Natural killer cell (primary cell): Measurements from ENCODE around the gene SEMA7A. TPM values are rescaled to one million over a fixed set of nuclear protein-coding genes. Genes with fewer than 3 reads are reported as not detected.
"Not testable (repeated sequence)": the region's sequence is repeated elsewhere in the genome, so short reads cannot be mapped to it uniquely, and the experiment has no call there.

Source experiments
- ATAC-seq, 3 donors: fragments of 150-1000 bp in 2 of 3; fragments of 200-7000 bp in 1 of 3; cut with Tn5 transposase; 1 replicate in 1 of 3; 2 replicates in 2 of 3; pipeline ENCODE4 v1.10.0; 2021; ENCODE audit warnings: mild to moderate bottlenecking in 2 of 3, moderate library complexity in 2 of 3
- DNase-seq, 2 donors: peaks; one replicate each; pipeline versions ENCODE4 v3.0.0 to v3.0.0-alpha.2; 2013 to 2021; ENCODE audit warnings: mixed read lengths in 1 of 2
- H3K27ac ChIP-seq: one replicate; pipeline ENCODE4 v1.5.1; 2013; ENCODE audit warnings: mild to moderate bottlenecking, low read length
- H3K27me3 ChIP-seq: one replicate; pipeline ENCODE4 v1.6.1; 2013; ENCODE audit warnings: low read length; ENCODE audit not compliant: control insufficient read depth, insufficient read depth
- H3K36me3 ChIP-seq: one replicate; pipeline ENCODE4 v1.6.1; 2013; ENCODE audit warnings: low read length; ENCODE audit not compliant: control insufficient read depth, insufficient read depth
- H3K4me1 ChIP-seq: one replicate; pipeline ENCODE4 v1.6.1; 2013; ENCODE audit warnings: low read length; ENCODE audit not compliant: control insufficient read depth, insufficient read depth
- H3K4me3 ChIP-seq: one replicate; pipeline ENCODE4 v1.5.1; 2013; ENCODE audit warnings: low read length
- H3K9me3 ChIP-seq: one replicate; pipeline ENCODE4 v1.6.1; 2013; ENCODE audit warnings: low read length; ENCODE audit not compliant: control insufficient read depth, insufficient read depth
- H3K27ac Mint-ChIP-seq, 2 donors: one replicate each; pipeline ENCODE4 v1.8.0; 2022; ENCODE audit warnings: mild to moderate bottlenecking in 2 of 2, mixed read lengths in 2 of 2, moderate library complexity in 1 of 2
- H3K27me3 Mint-ChIP-seq, 2 donors: one replicate each; pipeline ENCODE4 v1.8.0; 2022; ENCODE audit warnings: low read depth in 2 of 2, mixed read lengths in 2 of 2
- H3K36me3 Mint-ChIP-seq: one replicate; pipeline ENCODE4 v1.8.0; 2022; ENCODE audit warnings: mixed read lengths
- H3K4me1 Mint-ChIP-seq, 2 donors: one replicate each; pipeline ENCODE4 v1.8.0; 2022; ENCODE audit warnings: mixed read lengths in 2 of 2
- H3K4me3 Mint-ChIP-seq: one replicate; pipeline ENCODE4 v1.8.0; 2022; ENCODE audit warnings: mild to moderate bottlenecking, moderate library complexity, mixed read lengths
- H3K9me3 Mint-ChIP-seq, 2 donors: one replicate each; pipeline ENCODE4 v1.8.0; 2022; ENCODE audit warnings: mixed read lengths in 2 of 2
- WGBS: methylation state at CpG from one replicate; pipeline ENCODE4 v1.1.7; 2013; ENCODE audit warnings: missing lambda C conversion rate; ENCODE audit not compliant: insufficient coverage; 5-methylcytosine and 5-hydroxymethylcytosine counted together
- intact Hi-C: fragments of 100-400 bp; cut with micrococcal nuclease; formaldehyde crosslinking; loops from one replicate; pipeline ENCODE4 v1.14.2; 2022
- total RNA-seq, 4 donors: library from RNA; stranded (reverse); fragments of 120-200 nt in 1 of 4; gene quantifications; one replicate each; pipeline versions ENCODE4 v1.2.3 to v1.2.4, GENCODE V29; 2013 to 2022
- TF ChIP-seq, protein P1 (sequence below): fragments of 200-600 bp; IDR thresholded peaks from one replicate; pipeline ENCODE4 v1.8.0; 2022; ENCODE audit warnings: antibody characterized with exemption

The SEMA7A gene
- total RNA-seq, 3 donors from 2014 or later (not counting 1 experiment from before 2014, with no cell fraction given) = 4.7 to 46.2 (median 9.0) TPM

DNA sequence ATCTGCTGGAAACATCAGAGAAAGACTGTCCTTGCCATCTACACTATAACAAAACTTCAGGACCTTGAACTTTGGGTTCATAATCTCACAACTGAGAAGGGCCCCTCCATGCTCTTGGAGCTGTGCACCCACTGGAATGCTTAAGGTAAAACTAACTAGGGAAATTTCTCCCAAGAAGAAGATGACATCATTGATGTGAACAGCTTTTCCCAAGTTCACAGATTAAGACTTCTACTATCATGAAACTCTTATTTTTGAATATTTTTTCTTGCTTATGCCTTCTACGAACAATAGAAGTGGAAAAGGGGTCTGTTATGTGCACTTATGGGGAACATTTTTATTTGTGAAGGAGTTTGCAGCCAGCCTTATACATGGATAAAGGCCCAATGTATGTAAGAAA lies 71.3 kb downstream of the SEMA7A start:
- Mint-ChIP-seq H3K9me3 (no peaks in the 10 kb centered on the region), H3K36me3 (no peaks in the 10 kb centered on the region), H3K27me3 (peaks cover 8 to 11% of the 10 kb centered on the region in 2 donors), H3K4me3 (no peak overlapping the region), H3K27ac (no peak overlapping the region), H3K4me1 (peaks cover 0 to 5% of the 10 kb centered on the region in 2 donors)
- intact Hi-C loops = no loop called here
- WGBS = 100% methylated on average over 1 of the region's 1 CpG
- Histone ChIP-seq H3K4me1 (peaks cover 12% of the 10 kb centered on the region), H3K27me3 (peaks cover 8% of the 10 kb centered on the region), H3K9me3 (no peaks in the 10 kb centered on the region), H3K36me3 (no peaks in the 10 kb centered on the region), H3K27ac (no peak overlapping the region), H3K4me3 (no peak overlapping the region)
- TF ChIP-seq, protein P1, sequence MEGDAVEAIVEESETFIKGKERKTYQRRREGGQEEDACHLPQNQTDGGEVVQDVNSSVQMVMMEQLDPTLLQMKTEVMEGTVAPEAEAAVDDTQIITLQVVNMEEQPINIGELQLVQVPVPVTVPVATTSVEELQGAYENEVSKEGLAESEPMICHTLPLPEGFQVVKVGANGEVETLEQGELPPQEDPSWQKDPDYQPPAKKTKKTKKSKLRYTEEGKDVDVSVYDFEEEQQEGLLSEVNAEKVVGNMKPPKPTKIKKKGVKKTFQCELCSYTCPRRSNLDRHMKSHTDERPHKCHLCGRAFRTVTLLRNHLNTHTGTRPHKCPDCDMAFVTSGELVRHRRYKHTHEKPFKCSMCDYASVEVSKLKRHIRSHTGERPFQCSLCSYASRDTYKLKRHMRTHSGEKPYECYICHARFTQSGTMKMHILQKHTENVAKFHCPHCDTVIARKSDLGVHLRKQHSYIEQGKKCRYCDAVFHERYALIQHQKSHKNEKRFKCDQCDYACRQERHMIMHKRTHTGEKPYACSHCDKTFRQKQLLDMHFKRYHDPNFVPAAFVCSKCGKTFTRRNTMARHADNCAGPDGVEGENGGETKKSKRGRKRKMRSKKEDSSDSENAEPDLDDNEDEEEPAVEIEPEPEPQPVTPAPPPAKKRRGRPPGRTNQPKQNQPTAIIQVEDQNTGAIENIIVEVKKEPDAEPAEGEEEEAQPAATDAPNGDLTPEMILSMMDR = no peak
- ATAC-seq = no peak
- no peak for DNase-seq

- H3K4me3 Mint-ChIP-seq, DNase-seq, intact Hi-C loops, H3K36me3 Mint-ChIP-seq, H3K9me3 Mint-ChIP-seq, H3K36me3 ChIP-seq, H3K9me3 ChIP-seq, H3K4me1 Mint-ChIP-seq, H3K4me3 ChIP-seq, H3K27me3 ChIP-seq, ATAC-seq, H3K27ac Mint-ChIP-seq, H3K27ac ChIP-seq, H3K4me1 ChIP-seq: not testable (repeated sequence)
- WGBS = 100% methylated on average over 1 of the region's 1 CpG
- H3K27me3 Mint-ChIP-seq = peaks cover 8 to 11% of the 10 kb centered on the region in 2 donors
These were observed 72.9 kb downstream of the SEMA7A start for GRCh38 chr15:74360855-74361254.

GRCh38 chr15:74359376-74359775 lies 74.4 kb downstream of the SEMA7A start:
- H3K4me3 ChIP-seq, H3K4me3 Mint-ChIP-seq, H3K36me3 Mint-ChIP-seq, H3K27ac ChIP-seq, H3K27me3 ChIP-seq, intact Hi-C loops, DNase-seq, H3K9me3 ChIP-seq, H3K27ac Mint-ChIP-seq, H3K4me1 Mint-ChIP-seq, H3K4me1 ChIP-seq, H3K36me3 ChIP-seq, H3K9me3 Mint-ChIP-seq, ATAC-seq: not testable (repeated sequence)
- WGBS = 87% methylated on average over 6 of the region's 6 CpGs
- peaks cover 14 to 19% of the 10 kb centered on the region in 2 donors for H3K27me3 Mint-ChIP-seq

Other genes with a start within 250 kb of the SEMA7A start
- gene STRA6, start 231.2 kb downstream of the SEMA7A start, total RNA-seq = not detected
- not detected for gene CCDC33, start 197.6 kb downstream of the SEMA7A start, total RNA-seq
- 1 to 10 TPM in 1 of 3 donors, not detected in 2; 5.1 TPM for gene CYP11A1, start 66.3 kb downstream of the SEMA7A start, total RNA-seq
- gene UBL7, start 27.2 kb upstream of the SEMA7A start, total RNA-seq = 10 to 100 TPM; 25.1 to 38.7 (median 29.0) TPM
- 10 to 100 TPM; 56.4 to 59.2 (median 58.3) TPM for gene ARID3B, start 107.3 kb upstream of the SEMA7A start, total RNA-seq
- gene CLK3, start 181.9 kb upstream of the SEMA7A start, total RNA-seq = 100 to 1,000 TPM; 288 to 298 (median 293) TPM